Gastroesophageal sphincter (tissue), 3 donors: Measurements from ENCODE around the gene ARHGEF7.

ENCODE experiments used
- CTCF ChIP-seq, 4 experiments: fragments of 200-600 bp in 2 of 4; fragments of 450-650 bp in 2 of 4; sonication (generic) in 1 of 4; IDR thresholded peaks; one replicate each; pipeline ENCODE4 v1.5.1; 2017 to 2019; ENCODE audit warnings: antibody characterized with exemption in 4 of 4, mild to moderate bottlenecking in 2 of 4, moderate library complexity in 2 of 4
- POLR2A ChIP-seq, 2 donors: fragments of 450-650 bp; IDR thresholded peaks; one replicate each; pipeline ENCODE4 v1.6.1; 2017; ENCODE audit warnings: antibody characterized with exemption in 2 of 2, mild to moderate bottlenecking in 2 of 2, moderate library complexity in 1 of 2

GRCh38 chr13:111328574-111329410 lies 213.7 kb downstream of the ARHGEF7 start:
- TF ChIP-seq CTCF (IDR thresholded peaks at IDR 0.05) (no peak), POLR2A (IDR thresholded peaks at IDR 0.05) (no peak)
